HG03439 (cell line): ENCODE measurements around the gene UBE2S.
"Not testable (repeated sequence)": the region's sequence is repeated elsewhere in the genome, so short reads cannot be mapped to it uniquely, and the experiment has no call there.

ENCODE experiments used
- ATAC-seq: cut with Tn5 transposase; IDR thresholded peaks from one replicate; pipeline ENCODE4 v1.9.1; 2021; ENCODE audit warnings: mild to moderate bottlenecking, moderate library complexity; ENCODE audit not compliant: unreplicated experiment

The UBE2S gene

GRCh38 chr19:55440411-55441105 lies 33.0 kb upstream of the UBE2S start:
- ATAC-seq, result no peak

- ATAC-seq, result no peak
These were observed 31.5 kb upstream of the UBE2S start for GRCh38 chr19:55439052-55439451.

- ATAC-seq, result no peak
These were observed 29.8 kb upstream of the UBE2S start for GRCh38 chr19:55437410-55437809.

GRCh38 chr19:55436847-55437246 lies 29.3 kb upstream of the UBE2S start:
- no peak for ATAC-seq

GRCh38 chr19:55435020-55435419 lies 27.4 kb upstream of the UBE2S start:
- no peak for ATAC-seq

GRCh38 chr19:55434356-55434919 lies 26.9 kb upstream of the UBE2S start:
- no peak for ATAC-seq

- no peak for ATAC-seq
These were observed 25.7 kb upstream of the UBE2S start for GRCh38 chr19:55433292-55433691.

GRCh38 chr19:55432241-55432959 lies 24.8 kb upstream of the UBE2S start:
- no peak for ATAC-seq

GRCh38 chr19:55431183-55431582 lies 23.6 kb upstream of the UBE2S start:
- ATAC-seq, result no peak

GRCh38 chr19:55426042-55426441 lies 18.5 kb upstream of the UBE2S start:
- no peak for ATAC-seq

- no peak for ATAC-seq
These were observed 16.9 kb upstream of the UBE2S start for GRCh38 chr19:55424518-55424917.

- no peak for ATAC-seq
These were observed 15.8 kb upstream of the UBE2S start for GRCh38 chr19:55423225-55424005.

GRCh38 chr19:55421281-55421680 lies 13.7 kb upstream of the UBE2S start:
- not testable (repeated sequence) for ATAC-seq

GRCh38 chr19:55419624-55420236 lies 12.1 kb upstream of the UBE2S start:
- no peak for ATAC-seq

- no peak for ATAC-seq
These were observed 11.5 kb upstream of the UBE2S start for GRCh38 chr19:55419103-55419502.

GRCh38 chr19:55418185-55418584 lies 10.6 kb upstream of the UBE2S start:
- no peak for ATAC-seq

GRCh38 chr19:55410168-55410567 lies 2.6 kb upstream of the UBE2S start:
- no peak for ATAC-seq

GRCh38 chr19:55409179-55409578 lies 1.6 kb upstream of the UBE2S start:
- ATAC-seq, result not testable (repeated sequence)

- ATAC-seq, result no peak
These were observed 915 bp upstream of the UBE2S start for GRCh38 chr19:55408533-55408872.

GRCh38 chr19:55407800-55408532 lies 378 bp upstream of the UBE2S start:
- ATAC-seq, result peak; percentile 84
